Heart left ventricle (tissue), 16 donors: ENCODE measurements around the gene TANGO2. TPM values are rescaled to one million over a fixed set of nuclear protein-coding genes. Genes with fewer than 3 reads are reported as not detected.

Experiments used
- ATAC-seq, 4 donors: fragments of 200-7000 bp; cut with Tn5 transposase; one replicate each; pipeline ENCODE4 v1.9.1; 2020 to 2022; ENCODE audit warnings: moderate library complexity in 4 of 4, mild to moderate bottlenecking in 3 of 4, moderate number of reproducible peaks in 1 of 4
- DNase-seq, 5 donors: peaks; one replicate each; pipeline ENCODE4 v3.0.0-alpha.2; 2020
- H3K27ac ChIP-seq, 12 donors: fragments of 200-600 bp; sonication (generic) in 4 of 12; one replicate each; pipeline versions ENCODE4 v1.5.0 to v1.8.0; 2016 to 2022; ENCODE audit warnings: mild to moderate bottlenecking in 2 of 12
- H3K27me3 ChIP-seq, 9 donors: fragments of 200-600 bp; sonication (generic) in 2 of 9; one replicate each; pipeline versions ENCODE4 v1.5.1 to v1.8.0; 2016 to 2022; ENCODE audit warnings: mild to moderate bottlenecking in 3 of 9
- H3K36me3 ChIP-seq, 9 donors: fragments of 200-600 bp; sonication (generic) in 2 of 9; one replicate each; pipeline versions ENCODE4 v1.5.0 to v1.8.0; 2018 to 2022; ENCODE audit warnings: mild to moderate bottlenecking in 2 of 9
- H3K4me1 ChIP-seq, 12 donors: fragments of 200-600 bp; sonication (generic) in 4 of 12; one replicate each; pipeline versions ENCODE4 v1.5.0 to v1.8.0; 2016 to 2022; ENCODE audit warnings: mild to moderate bottlenecking in 3 of 12
- H3K4me3 ChIP-seq, 12 donors: fragments of 200-600 bp; sonication (generic) in 4 of 12; one replicate each; pipeline versions ENCODE4 v1.5.0 to v1.8.0; 2017 to 2022; ENCODE audit warnings: mild to moderate bottlenecking in 9 of 12, moderate library complexity in 4 of 12
- H3K9me3 ChIP-seq, 12 donors: fragments of 200-600 bp; sonication (generic) in 4 of 12; one replicate each; pipeline versions ENCODE4 v1.5.0 to v1.8.0; 2016 to 2022; ENCODE audit warnings: mild to moderate bottlenecking in 1 of 12
- POLR2A ChIP-seq, 2 donors: fragments of 450-650 bp; IDR thresholded peaks; one replicate each; pipeline ENCODE4 v1.6.1; 2017; ENCODE audit warnings: antibody characterized with exemption in 2 of 2, mild to moderate bottlenecking in 2 of 2, moderate library complexity in 2 of 2
- WGBS, 4 donors: extraction: QIAGEN DNeasy Blood & Tissue Kit in 2 of 4; methylation state at CpG; one replicate each; pipeline versions ENCODE4 v1.1.5 to v1.1.7; 2013 to 2018; 5-methylcytosine and 5-hydroxymethylcytosine counted together
- intact Hi-C, 10 donors: fragments of 100-400 bp; cut with DNase I; formaldehyde crosslinking; loops; one replicate each; pipeline versions ENCODE4 v1.11.1 to v1.14.2; 2022
- polyA plus RNA-seq, 2 donors: library from polyadenylated mRNA; stranded (reverse); fragments of 200-250 nt; gene quantifications; one replicate each; pipeline ENCODE4 v1.2.3, GENCODE V29; 2013
- total RNA-seq, 9 donors: library from RNA; depleted of rRNA in 2 of 9; stranded (reverse); fragments of >200 nt in 2 of 9; fragmentation: NEBNext Ultra II Directional in 3 of 9; extraction: Animal tissue kit (Norgen Biotek cat#: 25700) in 3 of 9; gene quantifications; one replicate each; pipeline versions ENCODE4 v1.1.0 to v1.2.4, GENCODE V29; 2016 to 2023
- TF ChIP-seq, protein P1 (sequence below), 12 donors: fragments of 200-600 bp; sonication (generic) in 4 of 12; IDR thresholded peaks; one replicate each; pipeline versions ENCODE4 v1.5.0 to v1.8.0; 2018 to 2022; ENCODE audit warnings: antibody characterized with exemption in 12 of 12, mild to moderate bottlenecking in 5 of 12
- donor health status: ischemic (EF 13 %, LVEDD 7.1; RV severe dilation, severe dysfunction).
- donor health status: healthy with polysubstance abuse.
- donor health status: DM: no; HTN: yes; CAD: no.
- donor health status: DM: no; HTN: no; CAD: no.
- donor health status: ischemic (EF 25% LVEDD 6.9; RV normal size, moderate dysfunction).
- donor health status: ischemic (EF 25% LVEDD 5.7; RV mildly dilated, moderate dysfunction).
- donor health status: healthy.
- donor health status: DM: yes; HTN: yes; CAD: no.
- donor health status: ischemic (EF 35%, LVEDD 5.7; RV mildly dilated, moderate dysfunction).
- donor health status: nonischemic (EF 11% LVEDD 7.7; RV severe dilation, severe dysfunction).
- donor health status: DM: yes; HTN: yes; CAD: no.
- donor health status: PGD.
- donor health status: ischemic (EF 29% LVEDD 5.4; RV normal size, mild dysfunction).
- donor health status: nonischemic (EF 23%, LVEDD 6.1; RV moderate dilation, normal function).

TANGO2 gene
- total and polyA plus RNA-seq, 11 donors = 51.3 to 341 (median 63.0) TPM

DNA sequence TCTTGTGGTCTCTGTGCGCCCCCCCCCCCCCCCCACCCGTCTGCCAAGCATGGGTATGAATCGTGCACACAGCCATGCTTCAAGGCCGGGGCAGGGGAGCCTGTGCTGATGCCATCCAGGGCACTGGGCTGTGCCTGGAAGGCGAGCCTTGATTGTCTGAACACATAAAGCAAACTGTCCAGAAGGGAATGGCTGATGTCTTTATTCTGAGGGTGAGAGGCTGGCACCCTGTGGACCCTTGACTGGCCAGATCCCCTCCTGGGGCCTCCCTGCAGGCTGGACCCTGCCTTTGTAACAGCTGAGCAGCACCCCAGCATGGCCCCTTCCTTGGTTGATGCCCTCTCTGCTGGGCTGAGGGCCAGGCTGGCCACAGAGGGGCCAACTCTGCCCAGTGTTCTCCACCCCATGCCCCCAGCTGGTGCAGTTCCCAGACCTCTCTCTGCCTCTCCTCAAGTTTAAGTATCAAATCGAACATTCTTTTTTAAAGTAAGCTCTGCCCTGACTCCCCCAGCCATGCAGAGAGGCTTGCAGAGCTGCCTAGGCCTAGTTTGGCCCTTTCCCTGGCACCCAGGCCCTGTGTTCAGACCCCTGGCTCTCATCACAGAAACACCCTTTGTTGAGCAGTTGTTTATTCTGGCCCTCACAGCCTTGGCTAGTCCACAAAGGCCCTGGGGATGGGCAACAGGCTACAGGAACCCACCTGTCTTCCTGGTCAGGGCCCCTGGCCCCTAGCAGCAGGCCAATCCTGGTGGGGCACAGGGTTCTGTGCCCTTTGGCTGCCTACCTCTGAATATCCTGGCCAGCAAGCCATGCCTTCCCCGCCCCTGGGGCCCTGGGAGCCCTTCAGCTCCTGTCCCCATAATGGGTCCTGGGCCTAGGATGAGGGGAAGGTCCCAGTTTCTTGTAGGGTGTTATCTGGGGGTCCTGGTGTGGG, 91.0 kb downstream of the TANGO2 start:
- ATAC-seq (no peak), DNase-seq (peak in 2 of 5 donors; percentile 28 to 37)
- Histone ChIP-seq H3K27me3 (no peaks in the 10 kb centered on the region), H3K4me3 (no peak overlapping the region), H3K36me3 (peaks cover 0 to 88% (median 77%) of the 10 kb centered on the region in 9 donors), H3K27ac (peak overlapping the region in 3 of 12 donors; percentile 11 to 20 (median 19)), H3K4me1 (peaks cover 0 to 31% (median 10%) of the 10 kb centered on the region in 12 donors), H3K9me3 (no peaks in the 10 kb centered on the region)
- WGBS, 4 donors = 50 to 85% (median 72%) methylated on average over 2 to 7 of the region's 7 CpGs
- intact Hi-C loops = loop anchor here in 2 of 10 donors (10.0 kb wide), 1 partner anchor 87 kb away; the partner anchor contains the start of gene TANGO2 (in 2 of the 2)
- TF ChIP-seq, protein P1, sequence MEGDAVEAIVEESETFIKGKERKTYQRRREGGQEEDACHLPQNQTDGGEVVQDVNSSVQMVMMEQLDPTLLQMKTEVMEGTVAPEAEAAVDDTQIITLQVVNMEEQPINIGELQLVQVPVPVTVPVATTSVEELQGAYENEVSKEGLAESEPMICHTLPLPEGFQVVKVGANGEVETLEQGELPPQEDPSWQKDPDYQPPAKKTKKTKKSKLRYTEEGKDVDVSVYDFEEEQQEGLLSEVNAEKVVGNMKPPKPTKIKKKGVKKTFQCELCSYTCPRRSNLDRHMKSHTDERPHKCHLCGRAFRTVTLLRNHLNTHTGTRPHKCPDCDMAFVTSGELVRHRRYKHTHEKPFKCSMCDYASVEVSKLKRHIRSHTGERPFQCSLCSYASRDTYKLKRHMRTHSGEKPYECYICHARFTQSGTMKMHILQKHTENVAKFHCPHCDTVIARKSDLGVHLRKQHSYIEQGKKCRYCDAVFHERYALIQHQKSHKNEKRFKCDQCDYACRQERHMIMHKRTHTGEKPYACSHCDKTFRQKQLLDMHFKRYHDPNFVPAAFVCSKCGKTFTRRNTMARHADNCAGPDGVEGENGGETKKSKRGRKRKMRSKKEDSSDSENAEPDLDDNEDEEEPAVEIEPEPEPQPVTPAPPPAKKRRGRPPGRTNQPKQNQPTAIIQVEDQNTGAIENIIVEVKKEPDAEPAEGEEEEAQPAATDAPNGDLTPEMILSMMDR (IDR thresholded peaks at IDR 0.05) = no peak
- no peak for TF ChIP-seq POLR2A (IDR thresholded peaks at IDR 0.05)

DNA sequence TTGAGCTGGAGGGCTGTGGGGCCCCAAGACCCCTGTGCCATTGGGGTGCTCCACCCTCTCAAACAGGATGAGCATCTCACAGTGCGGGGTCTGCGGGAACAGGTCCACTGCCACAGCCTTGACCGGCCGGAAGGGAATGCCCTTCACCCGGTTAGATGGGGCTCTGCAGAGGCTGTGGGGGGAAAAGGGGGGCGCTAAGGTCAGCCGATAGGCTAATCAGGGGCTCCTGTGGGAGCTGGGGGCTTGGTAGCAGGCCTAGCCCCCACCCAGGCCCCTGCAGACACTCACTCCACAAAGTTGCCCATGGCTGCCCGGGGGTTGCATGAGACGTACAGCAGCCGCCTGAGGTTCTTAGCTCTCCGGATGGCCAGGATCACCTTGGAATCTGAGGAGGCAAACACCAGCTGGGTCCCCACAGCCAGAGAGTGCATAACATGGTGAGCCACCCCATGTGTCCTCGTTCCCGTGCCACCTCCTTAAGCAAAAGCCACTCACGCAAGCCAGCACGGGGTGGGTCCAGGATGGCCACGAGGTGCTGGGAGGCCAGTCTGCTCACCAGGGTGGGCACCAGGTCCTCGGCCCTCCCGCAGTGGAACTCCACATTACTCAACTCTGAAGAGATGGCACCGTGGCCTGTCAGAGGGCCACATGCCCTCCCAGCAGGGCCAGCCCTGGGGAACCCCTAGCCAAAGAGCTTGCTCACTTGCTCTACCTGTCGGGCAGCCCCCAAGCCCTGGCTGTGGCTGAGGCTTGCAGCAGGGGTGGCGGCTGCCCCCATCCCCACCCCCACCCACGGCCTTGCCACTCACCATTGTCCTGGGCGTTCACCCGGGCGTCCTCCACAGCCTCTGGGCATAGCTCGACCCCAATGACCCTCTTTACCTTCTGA, 92.0 kb downstream of the TANGO2 start:
- H3K36me3 ChIP-seq = peaks cover 0 to 79% (median 67%) of the 10 kb centered on the region in 9 donors
- H3K27me3 ChIP-seq = no peaks in the 10 kb centered on the region
- no peak overlapping the region for H3K4me3 ChIP-seq
- no peaks in the 10 kb centered on the region for H3K9me3 ChIP-seq
- no peak for ATAC-seq
- DNase-seq = peak in 2 of 5 donors; percentile 10 to 44
- H3K27ac ChIP-seq = peak overlapping the region in 1 of 12 donors; percentile 19
- TF ChIP-seq, protein P1 (IDR thresholded peaks at IDR 0.05) = no peak
- no peak for TF ChIP-seq POLR2A (IDR thresholded peaks at IDR 0.05)
- 79 to 87% (median 82%) methylated on average over 16 to 26 of the region's 26 CpGs for WGBS, 4 donors
- intact Hi-C loops = loop anchor here in 2 of 10 donors (10.0 kb wide), 1 partner anchor 88 kb away; the partner anchor contains the start of gene TANGO2 (in 2 of the 2)
- peaks cover 0 to 34% (median 11%) of the 10 kb centered on the region in 12 donors for H3K4me1 ChIP-seq

DNA sequence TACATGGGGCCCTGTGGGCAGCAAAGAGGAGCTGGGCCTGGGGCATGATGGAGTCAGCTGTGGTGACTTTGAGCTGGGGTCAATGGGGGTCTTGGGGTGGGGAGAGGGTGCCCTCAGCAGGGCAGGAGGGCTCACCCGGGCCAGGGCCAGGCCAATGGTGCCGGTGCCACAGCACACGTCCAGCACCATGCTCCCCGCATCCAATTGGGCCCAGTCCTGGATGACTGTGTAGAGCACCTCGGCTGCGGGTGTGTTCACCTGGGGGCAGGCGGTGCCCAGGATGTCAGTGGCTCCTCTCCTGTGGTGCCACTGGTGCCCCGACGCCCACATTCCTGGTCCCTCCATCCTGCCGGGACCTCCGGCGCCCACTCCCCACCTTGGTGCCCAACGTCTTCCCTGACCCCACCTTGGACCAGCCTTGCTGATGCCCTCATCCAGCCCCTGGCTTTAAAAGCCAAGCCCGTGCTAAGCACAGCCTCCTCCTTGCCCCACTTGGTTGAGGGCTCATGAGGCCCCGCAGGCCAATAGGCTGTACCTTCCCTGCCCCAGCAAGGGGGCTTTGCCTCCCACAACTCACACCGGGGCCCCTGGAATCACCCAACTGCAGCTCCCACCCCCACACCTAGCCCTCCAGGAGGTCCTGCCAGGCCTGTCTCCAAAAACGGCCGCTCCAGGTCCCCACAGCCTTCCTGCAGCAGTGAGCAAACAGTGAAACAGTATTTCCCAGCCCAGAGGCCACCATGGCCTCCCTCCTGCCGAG, 92.8 kb downstream of the TANGO2 start:
- peak in 2 of 5 donors; percentile 22 to 58 for DNase-seq
- ATAC-seq = no peak
- Histone ChIP-seq H3K27me3 (no peaks in the 10 kb centered on the region), H3K36me3 (peaks cover 0 to 70% (median 61%) of the 10 kb centered on the region in 9 donors), H3K27ac (no peak overlapping the region), H3K4me3 (no peak overlapping the region), H3K4me1 (peaks cover 0 to 43% (median 19%) of the 10 kb centered on the region in 12 donors), H3K9me3 (no peaks in the 10 kb centered on the region)
- intact Hi-C loops = loop anchor here in 2 of 10 donors (10.0 kb wide), 1 partner anchor 89 kb away; the partner anchor contains the start of gene TANGO2 (in 2 of the 2)
- WGBS, 4 donors = 87 to 94% (median 91%) methylated on average over 11 to 19 of the region's 19 CpGs
- no peak for TF ChIP-seq POLR2A (IDR thresholded peaks at IDR 0.05)
- TF ChIP-seq, protein P1 (IDR thresholded peaks at IDR 0.05) = no peak
